Mesothelial cell of epicardium (in vitro differentiated cells): Measurements from ENCODE around the gene SUPT5H. TPM values are rescaled to one million over a fixed set of nuclear protein-coding genes. Genes with fewer than 3 reads are reported as not detected.

Source experiments
- DNase-seq, 2 experiments: peaks; one replicate each; pipeline ENCODE4 v3.0.0; 2021; ENCODE audit warnings: low spot score in 2 of 2; ENCODE audit not compliant: unreplicated experiment in 2 of 2
- H3K27ac Mint-ChIP-seq: 2 replicates; pipeline ENCODE4 v1.8.0; 2021; ENCODE audit warnings: mixed read lengths
- H3K27me3 Mint-ChIP-seq: 2 replicates; pipeline ENCODE4 v1.8.0; 2021; ENCODE audit warnings: low read depth, mixed read lengths
- H3K36me3 Mint-ChIP-seq: 2 replicates; pipeline ENCODE4 v1.8.0; 2021; ENCODE audit warnings: mixed read lengths
- H3K4me1 Mint-ChIP-seq: 2 replicates; pipeline ENCODE4 v1.8.0; 2021; ENCODE audit warnings: mixed read lengths
- H3K4me3 Mint-ChIP-seq: 2 replicates; pipeline ENCODE4 v1.8.0; 2021; ENCODE audit warnings: mild to moderate bottlenecking, moderate library complexity, mixed read lengths
- H3K9me3 Mint-ChIP-seq: 2 replicates; pipeline ENCODE4 v1.8.0; 2021; ENCODE audit warnings: mixed read lengths
- CTCF ChIP-seq: fragments of 200-600 bp; sonication (generic); IDR thresholded peaks from one replicate; pipeline ENCODE4 v1.5.0; 2021; ENCODE audit warnings: antibody characterized with exemption; ENCODE audit not compliant: unreplicated experiment
- total RNA-seq: library from RNA; stranded (reverse); gene quantifications from 3 replicates; pipeline ENCODE4 v1.2.1, GENCODE V29; 2021

Gene SUPT5H
- total RNA-seq, 1 donor from 2014 or later: 127 TPM

DNA sequence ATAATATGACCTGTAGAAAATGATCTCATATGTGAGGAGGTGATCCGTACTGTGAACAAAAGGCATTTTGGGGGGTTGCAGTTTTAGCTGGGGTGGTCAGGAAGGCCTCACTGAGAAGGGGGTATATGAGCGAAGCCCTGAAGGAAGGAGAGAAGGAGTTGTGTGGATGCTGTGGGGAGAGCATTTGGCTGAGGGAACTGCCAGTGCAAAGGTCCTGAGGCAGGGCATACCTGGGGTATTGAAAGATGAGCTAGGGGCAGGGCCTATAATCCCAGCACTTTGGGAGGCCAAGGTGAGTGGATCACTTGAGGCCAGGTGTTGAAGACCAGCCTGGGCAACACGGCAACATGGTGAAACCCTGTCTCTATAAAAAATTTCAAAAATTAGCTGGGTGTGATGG is 72.0 kb downstream of the SUPT5H start:
- H3K27me3 Mint-ChIP-seq: peaks cover 66% of the 10 kb centered on the region
- no peak for DNase-seq
- no peak for TF ChIP-seq CTCF
- H3K4me1 Mint-ChIP-seq: peaks cover 6% of the 10 kb centered on the region
- H3K36me3 Mint-ChIP-seq: peaks cover 2% of the 10 kb centered on the region
- no peaks in the 10 kb centered on the region for H3K9me3 Mint-ChIP-seq
- no peak overlapping the region for H3K4me3 Mint-ChIP-seq
- no peak overlapping the region for H3K27ac Mint-ChIP-seq

DNA sequence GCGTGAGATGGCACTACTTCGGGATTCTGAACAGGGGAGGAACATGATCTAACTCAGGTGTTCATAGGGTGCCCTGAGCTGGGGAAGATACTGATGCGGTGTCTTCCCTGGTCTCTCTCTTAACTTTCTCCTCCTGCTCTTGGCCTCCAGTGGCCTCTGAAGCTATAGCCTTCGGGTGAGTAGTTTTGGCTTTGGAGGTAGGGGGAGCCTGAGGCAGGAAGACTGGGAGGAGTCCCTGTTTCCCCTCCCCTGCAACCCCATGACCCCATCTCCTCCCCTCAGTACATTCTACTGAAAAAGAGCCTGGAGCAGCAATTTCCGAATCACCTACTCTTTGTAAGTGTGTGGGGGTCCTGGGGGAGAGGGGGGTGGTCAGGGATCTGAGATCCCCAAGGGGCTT is 73.1 kb downstream of the SUPT5H start:
- no peak for TF ChIP-seq CTCF
- Mint-ChIP-seq H3K4me3 (no peak overlapping the region), H3K27ac (no peak overlapping the region), H3K4me1 (peaks cover 6% of the 10 kb centered on the region), H3K27me3 (peaks cover 56% of the 10 kb centered on the region), H3K9me3 (no peaks in the 10 kb centered on the region), H3K36me3 (peaks cover 2% of the 10 kb centered on the region)
- no peak for DNase-seq

- H3K9me3 Mint-ChIP-seq: no peaks in the 10 kb centered on the region
- DNase-seq: no peak
- H3K36me3 Mint-ChIP-seq: peaks cover 2% of the 10 kb centered on the region
- H3K27ac Mint-ChIP-seq: no peak overlapping the region
- no peak overlapping the region for H3K4me3 Mint-ChIP-seq
- TF ChIP-seq CTCF: no peak
- peaks cover 6% of the 10 kb centered on the region for H3K4me1 Mint-ChIP-seq
- peaks cover 51% of the 10 kb centered on the region for H3K27me3 Mint-ChIP-seq
Measured at GRCh38 chr19:39518975-39519374, 73.6 kb downstream of the SUPT5H start.

DNA sequence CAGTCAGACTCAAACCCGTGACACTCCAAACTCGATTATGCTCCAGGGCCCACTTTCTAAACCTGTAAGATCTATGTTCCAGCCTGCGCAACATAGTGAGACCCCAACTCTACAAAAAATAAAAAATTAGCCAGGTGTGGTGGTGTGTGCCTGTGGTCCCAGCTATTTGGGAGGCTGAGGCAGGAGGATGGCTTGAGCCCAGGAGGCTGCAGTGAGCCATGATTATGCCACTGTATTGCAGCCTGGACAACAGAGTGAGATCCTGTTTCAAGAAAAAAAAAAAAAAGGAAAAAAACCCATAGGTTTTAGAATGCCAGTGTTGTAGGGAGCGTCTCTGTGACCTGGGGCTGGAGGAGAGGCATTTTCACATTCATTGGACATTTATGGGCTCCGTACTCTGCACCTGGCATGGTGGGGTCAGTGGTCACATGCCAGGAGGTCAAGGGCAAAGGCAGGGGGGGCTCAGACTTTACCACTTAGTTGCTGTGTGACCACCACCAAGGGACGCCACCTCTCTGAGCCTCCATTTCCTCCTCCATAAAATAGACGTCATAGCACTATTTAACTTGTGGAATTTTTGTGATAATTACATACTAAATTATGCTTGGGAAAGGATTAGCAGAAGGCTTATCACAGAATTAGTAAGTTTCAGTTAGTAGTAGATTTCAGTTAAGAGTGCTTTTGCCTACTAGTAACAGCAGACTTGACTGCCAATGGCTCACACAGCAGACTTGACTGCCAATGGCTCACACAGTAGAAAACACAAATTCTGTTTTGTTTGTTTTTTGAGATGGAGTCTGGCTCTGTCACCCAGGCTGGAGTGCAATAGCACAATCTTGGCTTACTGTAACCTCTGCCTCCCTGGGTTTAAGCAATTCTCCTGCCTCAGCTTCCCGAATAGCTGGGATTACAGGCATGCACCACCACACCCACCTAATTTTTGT is 75.4 kb downstream of the SUPT5H start:
- no peaks in the 10 kb centered on the region for H3K9me3 Mint-ChIP-seq
- no peak overlapping the region for H3K4me3 Mint-ChIP-seq
- H3K4me1 Mint-ChIP-seq: peaks cover 2% of the 10 kb centered on the region
- no peak overlapping the region for H3K27ac Mint-ChIP-seq
- peaks cover 5% of the 10 kb centered on the region for H3K36me3 Mint-ChIP-seq
- no peak for DNase-seq
- no peak for TF ChIP-seq CTCF
- H3K27me3 Mint-ChIP-seq: peaks cover 32% of the 10 kb centered on the region

DNA sequence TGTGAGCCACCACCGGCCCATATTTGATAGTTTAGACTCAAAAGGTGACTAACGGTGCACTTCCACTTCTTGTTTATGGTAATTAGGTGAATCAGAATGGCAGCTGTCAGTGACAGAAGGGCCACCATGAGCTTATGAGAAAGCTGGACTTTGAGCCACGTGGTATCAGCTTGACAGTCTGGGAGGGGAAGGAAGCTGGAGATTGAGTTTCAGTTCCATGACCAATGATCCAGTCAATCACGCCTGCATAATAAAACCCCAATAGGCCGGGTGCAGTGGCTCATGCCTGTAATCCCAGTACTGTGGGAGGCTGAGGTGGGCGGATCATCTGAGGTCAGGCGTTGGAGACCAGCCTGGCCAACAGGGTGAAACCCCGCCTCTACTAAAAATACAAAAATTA is 79.1 kb downstream of the SUPT5H start:
- no peaks in the 10 kb centered on the region for H3K27me3 Mint-ChIP-seq
- no peaks in the 10 kb centered on the region for H3K4me1 Mint-ChIP-seq
- no peak overlapping the region for H3K27ac Mint-ChIP-seq
- no peak for DNase-seq
- peaks cover 7% of the 10 kb centered on the region for H3K36me3 Mint-ChIP-seq
- TF ChIP-seq CTCF: no peak
- H3K4me3 Mint-ChIP-seq: no peak overlapping the region
- no peaks in the 10 kb centered on the region for H3K9me3 Mint-ChIP-seq
